Activated T-helper 2 cell treated with anti-CD3 and anti-CD28 coated beads, Interferon-gamma antibody, Interleukin-2, Interleukin-4, amounts not matched to agents 10 μg/mL and 5 μg/mL and 100 μg/mL, durations not matched to agents 14 hours and 24 hours and 36 hours (primary cell): ENCODE data around the gene MARF1. TPM values are rescaled to one million over a fixed set of nuclear protein-coding genes. Genes with fewer than 3 reads are reported as not detected.
"Not testable (repeated sequence)": the region's sequence is repeated elsewhere in the genome, so short reads cannot be mapped to it uniquely, and the experiment has no call there.

Source experiments
- DNase-seq: peaks from one replicate; pipeline ENCODE4 v3.0.0; 2021; ENCODE audit warnings: low spot score
- H3K27ac Mint-ChIP-seq: one replicate; pipeline ENCODE4 v1.8.0; 2021; ENCODE audit warnings: mixed read lengths
- H3K27me3 Mint-ChIP-seq: one replicate; pipeline ENCODE4 v1.8.0; 2021; ENCODE audit warnings: low read depth, mixed read lengths
- H3K36me3 Mint-ChIP-seq: one replicate; pipeline ENCODE4 v1.8.0; 2021; ENCODE audit warnings: low read depth, mixed read lengths
- H3K4me1 Mint-ChIP-seq: one replicate; pipeline ENCODE4 v1.8.0; 2021; ENCODE audit warnings: low read depth, mixed read lengths
- H3K4me3 Mint-ChIP-seq: one replicate; pipeline ENCODE4 v1.8.0; 2021; ENCODE audit warnings: low read depth, mild to moderate bottlenecking, moderate library complexity, mixed read lengths
- H3K9me3 Mint-ChIP-seq: one replicate; pipeline ENCODE4 v1.8.0; 2021; ENCODE audit warnings: mixed read lengths
- intact Hi-C: fragments of 100-400 bp; cut with micrococcal nuclease; formaldehyde crosslinking; loops from one replicate; pipeline ENCODE4 v1.15.1; 2023
- total RNA-seq: library from RNA; stranded (reverse); gene quantifications from 2 replicates; pipeline ENCODE4 v1.2.3, GENCODE V29; 2022

Gene MARF1
- total RNA-seq, 1 donor from 2014 or later, result 49.9 TPM

GRCh38 chr16:15672127-15672513 lies 29.2 kb upstream of the MARF1 start:
- Mint-ChIP-seq H3K4me1 (peaks cover 31% of the 10 kb centered on the region), H3K36me3 (peaks cover 72% of the 10 kb centered on the region), H3K27ac (peak overlapping the region; percentile 92)
- not testable (repeated sequence) for DNase-seq, H3K27me3 Mint-ChIP-seq, H3K9me3 Mint-ChIP-seq, H3K4me3 Mint-ChIP-seq
- intact Hi-C loops, result loop anchor here (2.0 kb wide), 1 partner anchor 21 kb away; the partner anchor contains the start of gene NDE1

- Mint-ChIP-seq H3K4me1 (peaks cover 31% of the 10 kb centered on the region), H3K27me3 (no peaks in the 10 kb centered on the region), H3K36me3 (peaks cover 74% of the 10 kb centered on the region), H3K9me3 (no peaks in the 10 kb centered on the region), H3K27ac (peak overlapping the region; percentile 92), H3K4me3 (no peak overlapping the region)
- no peak for DNase-seq
- intact Hi-C loops, result loop anchor here (2.0 kb wide), 1 partner anchor 21 kb away; the partner anchor contains the start of gene NDE1
Measured at GRCh38 chr16:15671530-15672117, 28.7 kb upstream of the MARF1 start.

GRCh38 chr16:15667091-15667742 lies 24.3 kb upstream of the MARF1 start:
- Mint-ChIP-seq H3K4me1 (peaks cover 12% of the 10 kb centered on the region), H3K27ac (no peak overlapping the region), H3K36me3 (peaks cover 67% of the 10 kb centered on the region), H3K4me3 (no peak overlapping the region), H3K27me3 (no peaks in the 10 kb centered on the region), H3K9me3 (no peaks in the 10 kb centered on the region)
- intact Hi-C loops, result no loop called here
- DNase-seq, result no peak

- peaks cover 9% of the 10 kb centered on the region for H3K4me1 Mint-ChIP-seq
- H3K9me3 Mint-ChIP-seq, result no peaks in the 10 kb centered on the region
- peaks cover 61% of the 10 kb centered on the region for H3K36me3 Mint-ChIP-seq
- no peak overlapping the region for H3K4me3 Mint-ChIP-seq
- H3K27ac Mint-ChIP-seq, result no peak overlapping the region
- H3K27me3 Mint-ChIP-seq, result no peaks in the 10 kb centered on the region
- no peak for DNase-seq
- intact Hi-C loops, result no loop called here
Measured at GRCh38 chr16:15665107-15665506, 22.2 kb upstream of the MARF1 start.

GRCh38 chr16:15660203-15660601 lies 17.2 kb upstream of the MARF1 start:
- Mint-ChIP-seq H3K4me1 (peaks cover 21% of the 10 kb centered on the region), H3K9me3 (no peaks in the 10 kb centered on the region), H3K36me3 (peaks cover 60% of the 10 kb centered on the region), H3K27ac (peak overlapping the region; percentile 29), H3K4me3 (no peak overlapping the region), H3K27me3 (no peaks in the 10 kb centered on the region)
- no peak for DNase-seq
- intact Hi-C loops, result no loop called here

- Mint-ChIP-seq H3K27me3 (no peaks in the 10 kb centered on the region), H3K36me3 (peaks cover 57% of the 10 kb centered on the region), H3K4me1 (peaks cover 23% of the 10 kb centered on the region), H3K9me3 (no peaks in the 10 kb centered on the region), H3K4me3 (peak overlapping the region; percentile 18), H3K27ac (peak overlapping the region; percentile 67)
- intact Hi-C loops, result no loop called here
- DNase-seq, result no peak
Measured at GRCh38 chr16:15658556-15658955, 15.6 kb upstream of the MARF1 start.

GRCh38 chr16:15658149-15658548 lies 15.2 kb upstream of the MARF1 start:
- DNase-seq, result no peak
- H3K27ac Mint-ChIP-seq, result no peak overlapping the region
- H3K27me3 Mint-ChIP-seq, result no peaks in the 10 kb centered on the region
- peaks cover 26% of the 10 kb centered on the region for H3K4me1 Mint-ChIP-seq
- H3K36me3 Mint-ChIP-seq, result peaks cover 57% of the 10 kb centered on the region
- intact Hi-C loops, result no loop called here
- no peak overlapping the region for H3K4me3 Mint-ChIP-seq
- H3K9me3 Mint-ChIP-seq, result no peaks in the 10 kb centered on the region

- DNase-seq, H3K4me3 Mint-ChIP-seq, H3K27ac Mint-ChIP-seq, H3K9me3 Mint-ChIP-seq, H3K27me3 Mint-ChIP-seq, intact Hi-C loops: not testable (repeated sequence)
- peaks cover 31% of the 10 kb centered on the region for H3K4me1 Mint-ChIP-seq
- peaks cover 53% of the 10 kb centered on the region for H3K36me3 Mint-ChIP-seq
Measured at GRCh38 chr16:15655561-15655960, 12.6 kb upstream of the MARF1 start.

GRCh38 chr16:15654591-15654990 lies 11.6 kb upstream of the MARF1 start:
- H3K27me3 Mint-ChIP-seq, result no peaks in the 10 kb centered on the region
- H3K9me3 Mint-ChIP-seq, result no peaks in the 10 kb centered on the region
- H3K27ac Mint-ChIP-seq, result no peak overlapping the region
- no peak overlapping the region for H3K4me3 Mint-ChIP-seq
- H3K4me1 Mint-ChIP-seq, result peaks cover 30% of the 10 kb centered on the region
- H3K36me3 Mint-ChIP-seq, result peaks cover 50% of the 10 kb centered on the region
- DNase-seq, result no peak
- intact Hi-C loops, result no loop called here

- Mint-ChIP-seq H3K36me3 (peaks cover 42% of the 10 kb centered on the region), H3K4me1 (peaks cover 25% of the 10 kb centered on the region), H3K4me3 (peak overlapping the region; percentile 60), H3K27ac (peak overlapping the region; percentile 46), H3K9me3 (no peaks in the 10 kb centered on the region), H3K27me3 (no peaks in the 10 kb centered on the region)
- intact Hi-C loops, result no loop called here
- DNase-seq, result no peak
Measured at GRCh38 chr16:15653227-15653626, 10.3 kb upstream of the MARF1 start.

GRCh38 chr16:15652293-15653001 lies 9.5 kb upstream of the MARF1 start:
- no peaks in the 10 kb centered on the region for H3K27me3 Mint-ChIP-seq
- H3K36me3 Mint-ChIP-seq, result peaks cover 36% of the 10 kb centered on the region
- H3K4me3 Mint-ChIP-seq, result peak overlapping the region; percentile 98
- no peaks in the 10 kb centered on the region for H3K9me3 Mint-ChIP-seq
- peaks cover 18% of the 10 kb centered on the region for H3K4me1 Mint-ChIP-seq
- intact Hi-C loops, result no loop called here
- DNase-seq, result no peak
- H3K27ac Mint-ChIP-seq, result peak overlapping the region; percentile 46

- H3K9me3 Mint-ChIP-seq, result no peaks in the 10 kb centered on the region
- peaks cover 16% of the 10 kb centered on the region for H3K4me1 Mint-ChIP-seq
- H3K27me3 Mint-ChIP-seq, result no peaks in the 10 kb centered on the region
- peak overlapping the region; percentile 98 for H3K4me3 Mint-ChIP-seq
- H3K36me3 Mint-ChIP-seq, result peaks cover 21% of the 10 kb centered on the region
- H3K27ac Mint-ChIP-seq, result peak overlapping the region; percentile 99
- intact Hi-C loops, result loop anchor here (1.0 to 2.0 kb wide), 3 partner anchors 8 to 60 kb away; no protein-coding TSS in a partner anchor
- DNase-seq, result peak; percentile 32
Measured at GRCh38 chr16:15650698-15651171, 7.8 kb upstream of the MARF1 start.
